Endodermal cell (in vitro differentiated cells): ENCODE results near the gene GRAMD2B. TPM values are rescaled to one million over a fixed set of nuclear protein-coding genes. Genes with fewer than 3 reads are reported as not detected.

Source experiments
- DNase-seq: peaks from one replicate; pipeline ENCODE4 v3.0.0-alpha.2; 2017
- H3K27ac ChIP-seq: 2 replicates; pipeline ENCODE4 v1.5.1; 2013; ENCODE audit warnings: mild to moderate bottlenecking, low read depth, low read length, moderate library complexity
- H3K27me3 ChIP-seq: 2 replicates; pipeline ENCODE4 v1.6.1; 2013; ENCODE audit warnings: mild to moderate bottlenecking, low read length, moderate library complexity; ENCODE audit not compliant: insufficient read depth, control insufficient read depth, poor library complexity, severe bottlenecking
- H3K36me3 ChIP-seq: 2 replicates; pipeline ENCODE4 v1.7.0; 2013; ENCODE audit warnings: mild to moderate bottlenecking, low read length, moderate library complexity; ENCODE audit not compliant: control insufficient read depth, insufficient read depth
- H3K4me1 ChIP-seq: one replicate; pipeline ENCODE4 v1.7.0; 2013; ENCODE audit warnings: low read length; ENCODE audit not compliant: control insufficient read depth, insufficient read depth
- H3K4me3 ChIP-seq: 2 replicates; pipeline ENCODE4 v1.5.1; 2013; ENCODE audit warnings: mild to moderate bottlenecking, low read length, moderate library complexity
- H3K9ac ChIP-seq: 2 replicates; pipeline ENCODE4 v1.6.1; 2013; ENCODE audit warnings: mild to moderate bottlenecking, low read length, moderate library complexity; ENCODE audit not compliant: poor library complexity, severe bottlenecking; ENCODE audit errors: extremely low read depth
- H3K9me3 ChIP-seq: 2 replicates; pipeline ENCODE4 v1.6.1; 2013; ENCODE audit warnings: mild to moderate bottlenecking, low read length, moderate library complexity; ENCODE audit not compliant: control insufficient read depth
- H3K27ac Mint-ChIP-seq: 2 replicates; pipeline ENCODE4 v1.8.0; 2020; ENCODE audit warnings: mixed read lengths
- H3K27me3 Mint-ChIP-seq: 2 replicates; pipeline ENCODE4 v1.8.0; 2021; ENCODE audit warnings: mild to moderate bottlenecking, mixed read lengths; ENCODE audit not compliant: insufficient read depth
- H3K36me3 Mint-ChIP-seq: 2 replicates; pipeline ENCODE4 v1.8.0; 2020; ENCODE audit warnings: low read depth, mixed read lengths
- H3K4me1 Mint-ChIP-seq: 2 replicates; pipeline ENCODE4 v1.8.0; 2020; ENCODE audit warnings: mixed read lengths
- H3K4me3 Mint-ChIP-seq: 2 replicates; pipeline ENCODE4 v1.8.0; 2020; ENCODE audit warnings: mild to moderate bottlenecking, moderate library complexity, mixed read lengths
- H3K9me3 Mint-ChIP-seq: 2 replicates; pipeline ENCODE4 v1.8.0; 2020; ENCODE audit warnings: mild to moderate bottlenecking, mixed read lengths
- WGBS, 2 experiments: methylation state at CpG; one replicate each; pipeline versions ENCODE4 v1.1.5 to v1.1.7; 2013; ENCODE audit warnings: missing lambda C conversion rate in 2 of 2, mixed read lengths in 1 of 2; ENCODE audit not compliant: insufficient coverage in 1 of 2, insufficient read length in 1 of 2; 5-methylcytosine and 5-hydroxymethylcytosine counted together
- total RNA-seq, 2 donors: library from RNA; stranded (reverse); fragmentation: NEBNext Ultra II Directional in 1 of 2; extraction: Animal tissue kit (Norgen Biotek cat#: 25700) in 1 of 2; gene quantifications; 2 replicates in 1 of 2; 3 replicates in 1 of 2; pipeline ENCODE4 v1.2.1, GENCODE V29; 2021
- TF ChIP-seq, protein P1 (sequence below): fragments of 200-600 bp; sonication (generic); conservative IDR thresholded peaks from 2 replicates; pipeline ENCODE4 v1.5.0; 2021; ENCODE audit warnings: antibody characterized with exemption, mild to moderate bottlenecking

Gene GRAMD2B
- total RNA-seq, 2 donors from 2014 or later: 8.4 to 11.1 TPM

DNA sequence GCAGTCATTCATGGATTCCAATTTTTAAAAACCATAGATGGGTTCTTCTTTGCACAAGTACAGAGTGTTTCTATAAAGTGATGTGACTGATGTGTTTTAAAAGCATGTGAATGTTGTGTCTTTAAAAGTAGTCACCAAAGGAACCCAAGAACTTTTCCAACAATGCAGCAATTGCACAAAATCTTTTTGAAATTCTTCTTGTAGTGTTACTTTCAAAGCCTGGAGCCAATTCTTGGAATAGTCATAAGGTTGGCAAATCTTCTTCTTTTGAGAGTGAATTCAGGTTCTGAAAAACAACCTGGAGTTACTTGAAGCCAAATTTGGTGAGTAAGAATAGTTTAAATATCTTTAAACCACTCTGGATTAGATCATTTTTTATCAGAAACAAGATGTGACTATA, 10.5 kb downstream of the GRAMD2B start:
- H3K27ac ChIP-seq: no peak overlapping the region
- no peaks in the 10 kb centered on the region for H3K36me3 ChIP-seq

GRCh38 chr5:126435261-126435660, 12.1 kb downstream of the GRAMD2B start:
- WGBS, 2 experiments: 91% methylated on average over 5 to 8 of the region's 8 CpGs

More for the DNA sequence above, 10.5 kb downstream of the GRAMD2B start:
- DNase-seq: no peak
- no peaks in the 10 kb centered on the region for H3K9me3 ChIP-seq
- H3K27ac Mint-ChIP-seq: no peak overlapping the region
- no peak overlapping the region for H3K9ac ChIP-seq
- TF ChIP-seq, protein P1, sequence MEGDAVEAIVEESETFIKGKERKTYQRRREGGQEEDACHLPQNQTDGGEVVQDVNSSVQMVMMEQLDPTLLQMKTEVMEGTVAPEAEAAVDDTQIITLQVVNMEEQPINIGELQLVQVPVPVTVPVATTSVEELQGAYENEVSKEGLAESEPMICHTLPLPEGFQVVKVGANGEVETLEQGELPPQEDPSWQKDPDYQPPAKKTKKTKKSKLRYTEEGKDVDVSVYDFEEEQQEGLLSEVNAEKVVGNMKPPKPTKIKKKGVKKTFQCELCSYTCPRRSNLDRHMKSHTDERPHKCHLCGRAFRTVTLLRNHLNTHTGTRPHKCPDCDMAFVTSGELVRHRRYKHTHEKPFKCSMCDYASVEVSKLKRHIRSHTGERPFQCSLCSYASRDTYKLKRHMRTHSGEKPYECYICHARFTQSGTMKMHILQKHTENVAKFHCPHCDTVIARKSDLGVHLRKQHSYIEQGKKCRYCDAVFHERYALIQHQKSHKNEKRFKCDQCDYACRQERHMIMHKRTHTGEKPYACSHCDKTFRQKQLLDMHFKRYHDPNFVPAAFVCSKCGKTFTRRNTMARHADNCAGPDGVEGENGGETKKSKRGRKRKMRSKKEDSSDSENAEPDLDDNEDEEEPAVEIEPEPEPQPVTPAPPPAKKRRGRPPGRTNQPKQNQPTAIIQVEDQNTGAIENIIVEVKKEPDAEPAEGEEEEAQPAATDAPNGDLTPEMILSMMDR: no peak
- H3K4me1 Mint-ChIP-seq: no peaks in the 10 kb centered on the region
- no peak overlapping the region for H3K4me3 ChIP-seq
- H3K36me3 Mint-ChIP-seq: peaks cover 7% of the 10 kb centered on the region
- no peaks in the 10 kb centered on the region for H3K27me3 Mint-ChIP-seq
- H3K4me3 Mint-ChIP-seq: no peak overlapping the region
- H3K27me3 ChIP-seq: no peaks in the 10 kb centered on the region
- H3K4me1 ChIP-seq: no peaks in the 10 kb centered on the region
- no peaks in the 10 kb centered on the region for H3K9me3 Mint-ChIP-seq

DNA sequence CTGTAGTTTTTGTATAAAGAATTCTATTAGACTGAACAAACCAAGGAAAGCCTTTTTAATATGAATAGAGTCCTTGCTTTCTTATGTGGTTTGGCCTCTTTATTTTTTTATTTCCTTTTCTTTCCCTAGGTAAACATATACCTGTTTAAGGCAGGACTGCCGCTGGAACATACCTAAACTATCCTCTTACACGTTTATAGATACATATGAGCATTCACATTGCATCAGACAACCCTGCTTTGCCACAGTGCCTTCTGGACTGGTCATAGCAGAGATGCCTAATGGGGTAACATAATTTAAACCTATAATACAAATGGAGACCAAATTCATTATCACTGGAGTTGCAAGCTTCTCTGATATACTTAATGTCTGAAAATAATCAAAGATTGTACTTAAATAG, 12.5 kb downstream of the GRAMD2B start:
- no peak overlapping the region for H3K9ac ChIP-seq
- H3K4me3 Mint-ChIP-seq: no peak overlapping the region
- 94 to 100% methylated on average over 1 to 2 of the region's 2 CpGs for whole genome bisulfite sequencing, 2 experiments
- H3K27ac Mint-ChIP-seq: no peak overlapping the region
- TF ChIP-seq, protein P1: no peak
- no peaks in the 10 kb centered on the region for H3K27me3 ChIP-seq
- H3K9me3 ChIP-seq: no peaks in the 10 kb centered on the region
- H3K27me3 Mint-ChIP-seq: no peaks in the 10 kb centered on the region
- no peaks in the 10 kb centered on the region for H3K4me1 ChIP-seq
- H3K27ac ChIP-seq: no peak overlapping the region
- H3K9me3 Mint-ChIP-seq: no peaks in the 10 kb centered on the region
- H3K36me3 ChIP-seq: no peaks in the 10 kb centered on the region
- H3K4me1 Mint-ChIP-seq: no peaks in the 10 kb centered on the region
- H3K36me3 Mint-ChIP-seq: peaks cover 16% of the 10 kb centered on the region
- no peak for DNase-seq
- no peak overlapping the region for H3K4me3 ChIP-seq

More at GRCh38 chr5:126435261-126435660, 12.1 kb downstream of the GRAMD2B start:
- Mint-ChIP-seq H3K36me3 (peaks cover 16% of the 10 kb centered on the region), H3K27ac (no peak overlapping the region), H3K9me3 (no peaks in the 10 kb centered on the region), H3K4me3 (no peak overlapping the region), H3K4me1 (no peaks in the 10 kb centered on the region), H3K27me3 (no peaks in the 10 kb centered on the region)
- Histone ChIP-seq H3K4me1 (no peaks in the 10 kb centered on the region), H3K36me3 (no peaks in the 10 kb centered on the region), H3K4me3 (no peak overlapping the region), H3K9me3 (no peaks in the 10 kb centered on the region), H3K27ac (no peak overlapping the region), H3K27me3 (no peaks in the 10 kb centered on the region), H3K9ac (no peak overlapping the region)
- no peak for DNase-seq
- TF ChIP-seq, protein P1: no peak
